Activated CD4-positive, alpha-beta T cell treated with anti-CD3 and anti-CD28 coated beads for 1 hour (primary cell): Measurements from ENCODE around the gene FXYD2.

Source experiments
- DNase-seq: peaks from one replicate; pipeline ENCODE4 v3.0.0-alpha.2; 2020

Gene FXYD2

GRCh38 chr11:117857734-117858414, 33.3 kb upstream of the FXYD2 start:
- DNase-seq, result no peak

GRCh38 chr11:117855912-117856651, 31.5 kb upstream of the FXYD2 start:
- DNase-seq, result no peak

GRCh38 chr11:117855186-117855845, 30.8 kb upstream of the FXYD2 start:
- DNase-seq, result peak; percentile 2

GRCh38 chr11:117852309-117852708, 27.8 kb upstream of the FXYD2 start:
- no peak for DNase-seq

GRCh38 chr11:117851852-117852251, 27.3 kb upstream of the FXYD2 start:
- no peak for DNase-seq

GRCh38 chr11:117851106-117851505, 26.6 kb upstream of the FXYD2 start:
- no peak for DNase-seq

GRCh38 chr11:117849781-117850414, 25.4 kb upstream of the FXYD2 start:
- DNase-seq, result no peak

GRCh38 chr11:117843666-117844484, 19.3 kb upstream of the FXYD2 start:
- peak; percentile 73 for DNase-seq

- DNase-seq, result no peak
These were observed 17.8 kb upstream of the FXYD2 start for GRCh38 chr11:117842131-117842941.

GRCh38 chr11:117841551-117842031, 17.0 kb upstream of the FXYD2 start:
- no peak for DNase-seq

GRCh38 chr11:117840881-117841550, 16.5 kb upstream of the FXYD2 start:
- DNase-seq, result peak; percentile 4

GRCh38 chr11:117839936-117840813, 15.6 kb upstream of the FXYD2 start:
- DNase-seq, result peak; percentile 1

- DNase-seq, result peak; percentile 3
These were observed 14.9 kb upstream of the FXYD2 start for GRCh38 chr11:117839380-117839881.

GRCh38 chr11:117838901-117839300, 14.4 kb upstream of the FXYD2 start:
- DNase-seq, result no peak

GRCh38 chr11:117837791-117838190, 13.2 kb upstream of the FXYD2 start:
- DNase-seq, result no peak

GRCh38 chr11:117837070-117837776, 12.7 kb upstream of the FXYD2 start:
- DNase-seq, result no peak

GRCh38 chr11:117836077-117836960, 11.8 kb upstream of the FXYD2 start:
- DNase-seq, result no peak

- DNase-seq, result no peak
These were observed 11.0 kb upstream of the FXYD2 start for GRCh38 chr11:117835576-117835975.
